HG03039 (cell line): ENCODE measurements around the gene CNDP1.

Experiments
- ATAC-seq: cut with Tn5 transposase; IDR thresholded peaks from one replicate; pipeline ENCODE4 v1.9.1; 2021; ENCODE audit warnings: mild to moderate bottlenecking, moderate library complexity; ENCODE audit not compliant: unreplicated experiment

CNDP1 gene

GRCh38 chr18:74577019-74577418 is 42.7 kb downstream of the CNDP1 start:
- no peak for ATAC-seq

DNA sequence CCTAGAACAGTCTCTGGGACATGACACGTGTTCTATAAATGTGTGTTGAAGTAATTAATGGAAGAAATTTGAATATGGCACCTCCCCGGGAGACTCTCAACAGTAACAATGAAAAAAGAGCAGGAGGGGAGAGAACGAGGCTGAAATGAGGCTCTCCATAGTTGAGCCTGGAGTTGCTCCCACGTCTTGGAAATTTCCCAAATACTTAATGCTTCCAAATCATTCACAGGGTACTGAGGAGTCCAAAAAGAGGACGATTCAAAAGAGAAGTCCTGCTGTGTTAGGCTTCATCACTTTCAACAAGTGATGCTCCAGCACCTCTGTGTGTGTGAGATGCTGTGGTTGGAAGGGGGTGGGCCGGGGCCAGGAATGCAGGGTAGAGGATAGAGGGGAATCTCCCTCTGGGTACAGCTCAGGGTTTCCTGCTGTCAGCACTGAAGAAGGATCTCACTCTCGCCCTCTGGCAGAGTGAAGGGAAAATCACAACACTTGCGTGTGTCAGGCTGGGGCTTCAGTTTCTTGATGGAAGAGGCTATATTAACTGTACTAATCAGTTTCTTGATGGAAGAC is 45.3 kb downstream of the CNDP1 start:
- no peak for ATAC-seq

DNA sequence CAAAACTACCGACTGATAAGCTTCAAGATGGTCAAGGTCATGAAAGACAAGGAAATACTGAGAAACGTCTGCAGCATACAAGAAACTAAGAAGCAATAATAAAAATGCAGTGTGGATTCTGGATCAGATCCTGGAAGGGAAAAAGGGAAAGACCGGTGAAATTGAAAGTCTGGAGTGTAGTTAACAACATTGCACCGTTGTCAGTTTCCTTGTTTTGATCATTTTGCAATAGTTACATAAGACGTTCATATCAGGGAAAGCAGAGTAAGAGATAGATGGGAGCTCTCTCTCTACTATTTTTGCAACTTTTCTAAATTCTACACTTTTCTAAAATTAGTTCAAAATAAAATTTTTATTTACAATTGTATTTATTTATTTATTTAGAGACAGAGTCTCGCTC is 48.3 kb downstream of the CNDP1 start:
- ATAC-seq = no peak

DNA sequence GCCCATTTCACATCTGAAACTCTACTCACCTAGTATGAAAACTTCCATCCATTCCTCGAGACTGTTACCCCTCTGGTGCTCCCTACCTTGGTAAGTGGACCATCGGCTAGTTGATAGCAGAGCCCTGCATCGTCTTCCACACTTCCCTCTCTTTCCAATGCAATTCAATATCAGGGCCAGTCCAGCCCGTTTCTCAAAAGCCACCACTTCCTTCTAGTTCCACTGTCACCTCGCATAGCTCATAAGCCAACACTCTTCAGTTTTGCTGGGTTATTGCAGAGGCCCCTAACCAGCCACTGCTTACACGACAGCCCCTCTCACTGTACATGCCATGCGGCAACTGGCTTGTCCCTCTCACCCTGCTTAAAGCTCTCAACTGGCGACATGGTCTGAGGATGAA is 53.1 kb downstream of the CNDP1 start:
- no peak for ATAC-seq

GRCh38 chr18:74589021-74589420 is 54.7 kb downstream of the CNDP1 start:
- ATAC-seq = no peak

DNA sequence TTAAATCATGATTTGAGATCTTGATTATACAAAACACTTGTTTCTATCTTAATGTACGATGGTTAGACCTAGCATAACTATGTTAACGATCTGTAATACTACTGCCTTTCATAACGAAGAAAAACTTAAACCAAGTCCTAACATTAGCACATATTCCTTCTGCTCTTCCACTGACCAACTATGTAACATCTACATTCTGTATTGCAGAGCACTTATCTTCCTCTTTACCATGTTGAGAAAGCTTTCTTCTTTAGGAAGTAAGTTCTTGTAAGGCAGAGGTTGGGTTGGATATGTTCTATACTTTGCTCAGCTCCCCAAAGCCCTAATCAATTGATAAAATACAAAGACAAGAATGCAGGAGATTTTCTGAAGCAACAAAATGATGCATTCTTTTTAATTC is 55.5 kb downstream of the CNDP1 start:
- no peak for ATAC-seq

DNA sequence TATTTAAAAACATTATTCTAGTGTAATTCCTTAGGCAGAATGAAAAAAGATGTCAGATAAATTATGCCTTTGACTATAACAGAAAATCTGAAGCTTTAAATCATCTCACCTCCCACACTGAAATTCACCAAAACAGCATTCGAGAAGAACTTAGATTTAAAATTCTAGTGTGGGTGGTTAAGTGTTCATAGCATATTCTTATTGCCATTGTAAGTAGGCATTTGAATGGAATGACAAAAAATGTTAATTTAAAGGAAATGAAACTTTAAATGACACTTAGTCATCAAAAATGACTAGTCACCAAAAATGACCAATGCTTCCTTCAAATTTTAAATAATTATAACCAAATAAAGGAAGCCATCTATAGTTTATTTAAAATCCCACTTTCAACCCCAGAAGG is 56.4 kb downstream of the CNDP1 start:
- no peak for ATAC-seq

DNA sequence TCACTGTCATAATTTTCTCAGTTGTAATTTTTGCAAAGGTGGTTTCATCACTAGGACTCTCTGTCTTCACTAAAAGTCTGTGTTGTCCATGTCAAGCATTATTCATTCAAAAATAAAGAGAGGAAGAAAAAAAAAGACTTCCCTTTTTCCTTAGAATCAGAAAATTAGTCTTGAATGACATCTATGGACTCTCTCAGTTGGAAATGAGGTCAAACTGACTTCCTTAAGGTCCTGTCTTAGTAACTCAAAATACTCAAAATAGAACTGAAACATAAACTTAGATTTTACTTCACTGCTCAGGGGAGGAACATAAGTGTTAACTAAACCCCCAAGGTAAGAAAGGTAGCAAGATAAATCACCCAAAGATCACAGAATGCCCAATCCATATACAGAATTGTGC is 61.1 kb downstream of the CNDP1 start:
- ATAC-seq = no peak

GRCh38 chr18:74597034-74597661 is 62.8 kb downstream of the CNDP1 start:
- ATAC-seq = peak; percentile 20

GRCh38 chr18:74597662-74598349 is 63.5 kb downstream of the CNDP1 start, which contains the start of gene ZNF407:
ZNF407 (plus strand) TSS chr18:74597870; CDS start chr18:74631020, 33,150 bp downstream.
- ATAC-seq = peak; percentile 66

GRCh38 chr18:74598350-74599001 is 64.2 kb downstream of the CNDP1 start:
- peak; percentile 44 for ATAC-seq

DNA sequence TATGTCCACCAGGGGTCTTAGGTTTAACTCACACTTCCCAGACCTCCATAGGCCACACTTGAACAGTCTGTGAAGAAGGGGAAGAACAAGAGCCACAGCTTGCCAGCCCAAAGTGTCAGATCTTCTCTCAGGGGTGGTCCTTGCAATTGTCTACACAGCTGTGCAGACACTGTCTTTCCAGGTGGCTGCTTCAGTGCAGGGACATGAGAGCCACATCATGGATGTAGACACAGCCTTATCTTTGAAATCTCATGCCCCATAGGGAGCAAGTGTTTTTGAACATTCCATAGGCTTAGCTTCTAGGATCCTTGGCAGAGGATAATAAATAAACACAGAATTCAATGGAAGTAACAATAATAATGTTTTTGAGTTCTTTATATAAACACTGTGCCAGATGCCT is 70.1 kb downstream of the CNDP1 start:
- no peak for ATAC-seq

- ATAC-seq = no peak
These were observed 70.5 kb downstream of the CNDP1 start for GRCh38 chr18:74604774-74605173.

- no peak for ATAC-seq
These were observed 74.4 kb downstream of the CNDP1 start for GRCh38 chr18:74608681-74609080.

DNA sequence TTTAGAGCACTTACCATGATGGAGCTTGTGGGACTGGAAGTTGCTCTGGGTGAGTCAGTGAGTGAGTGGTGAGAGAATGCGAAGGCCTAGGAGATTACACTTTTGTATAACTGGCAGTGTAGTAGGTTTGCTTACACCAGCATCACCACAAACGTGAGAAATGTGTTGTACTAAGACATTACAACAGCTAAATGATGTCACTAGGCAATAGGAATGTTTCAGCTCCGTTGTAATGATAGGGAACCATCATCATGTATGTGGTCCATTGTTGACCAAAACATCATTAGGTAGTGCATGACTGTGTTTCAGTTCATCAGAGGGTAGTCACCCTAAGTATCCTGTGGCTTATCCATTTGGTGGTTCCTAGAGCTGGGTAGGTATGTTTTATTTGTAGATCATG is 75.2 kb downstream of the CNDP1 start:
- no peak for ATAC-seq

- ATAC-seq = no peak
These were observed 75.8 kb downstream of the CNDP1 start for GRCh38 chr18:74610051-74610615.

DNA sequence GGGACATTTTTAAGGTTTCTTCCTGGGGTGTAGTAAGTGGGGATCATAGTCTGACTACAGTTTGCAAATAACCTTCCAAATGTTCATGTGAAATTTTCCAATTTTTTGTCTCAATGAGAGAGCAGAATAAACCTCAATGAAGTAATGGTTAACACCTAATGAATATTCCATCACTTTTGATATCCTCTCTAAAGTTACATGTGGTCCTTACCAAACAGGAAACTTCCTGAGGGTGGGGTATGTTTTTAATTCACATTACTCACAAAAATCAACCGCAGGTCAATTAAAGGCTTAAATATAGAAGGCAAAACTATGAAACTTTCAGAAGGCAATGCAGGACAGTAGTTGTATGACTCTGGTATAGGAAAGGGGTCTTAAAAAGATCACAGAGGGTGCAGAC is 76.6 kb downstream of the CNDP1 start:
- ATAC-seq = no peak

DNA sequence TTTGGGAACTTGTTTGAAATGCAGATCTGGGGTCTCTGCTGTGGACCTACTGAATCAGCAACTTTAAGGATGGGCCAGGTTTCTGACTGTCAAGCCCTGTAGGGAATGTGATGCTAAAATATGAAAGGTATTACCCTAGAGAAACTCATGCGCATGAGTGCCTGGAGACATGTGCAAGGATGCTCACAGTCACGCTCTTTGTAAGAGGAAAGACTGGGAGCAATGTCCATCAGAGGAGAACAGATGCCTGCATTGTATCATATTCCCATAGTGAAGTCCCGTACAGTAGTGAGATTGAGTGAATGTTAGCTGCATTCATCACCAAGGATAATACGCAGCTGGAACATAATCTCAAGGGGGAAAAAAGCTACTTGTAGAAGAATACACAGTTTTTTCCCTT is 77.5 kb downstream of the CNDP1 start:
- ATAC-seq = no peak

- no peak for ATAC-seq
These were observed 79.1 kb downstream of the CNDP1 start for GRCh38 chr18:74613381-74613780.

DNA sequence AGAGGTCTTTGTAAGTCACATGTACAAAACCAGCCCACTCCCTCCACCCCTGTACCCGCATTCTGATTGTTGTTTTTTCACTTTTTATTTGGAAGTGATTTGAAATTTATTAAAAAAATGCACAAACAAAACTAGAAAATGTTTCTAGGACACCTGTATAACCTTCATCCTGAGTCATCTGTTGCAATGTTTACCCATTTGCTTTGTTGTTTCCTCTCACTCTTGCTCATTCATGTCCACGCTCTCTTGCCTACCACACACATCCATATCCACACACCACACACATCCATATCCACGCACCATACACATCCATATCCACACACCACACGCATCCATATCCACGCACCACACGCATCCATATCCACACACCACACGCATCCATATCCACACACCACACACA is 82.2 kb downstream of the CNDP1 start:
- ATAC-seq = no peak

DNA sequence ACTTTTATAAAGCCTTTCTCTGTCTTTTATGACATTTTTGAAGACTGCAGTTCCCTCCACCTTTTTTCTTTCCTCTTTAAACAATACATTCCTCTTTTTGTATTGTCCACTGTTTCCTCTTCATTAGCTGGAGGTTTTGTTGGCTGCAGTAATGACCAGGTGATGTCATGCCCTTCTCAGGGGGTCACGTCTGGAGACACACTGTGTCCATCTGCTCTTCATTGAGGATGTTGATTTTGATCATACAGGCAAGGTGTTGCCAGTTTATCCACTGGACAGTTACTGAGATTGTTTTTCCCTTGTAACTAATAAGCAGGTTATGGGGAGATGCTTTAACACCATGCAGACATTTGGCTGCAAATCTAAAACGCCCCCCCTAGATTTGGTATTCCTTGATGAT is 83.2 kb downstream of the CNDP1 start:
- ATAC-seq = no peak

DNA sequence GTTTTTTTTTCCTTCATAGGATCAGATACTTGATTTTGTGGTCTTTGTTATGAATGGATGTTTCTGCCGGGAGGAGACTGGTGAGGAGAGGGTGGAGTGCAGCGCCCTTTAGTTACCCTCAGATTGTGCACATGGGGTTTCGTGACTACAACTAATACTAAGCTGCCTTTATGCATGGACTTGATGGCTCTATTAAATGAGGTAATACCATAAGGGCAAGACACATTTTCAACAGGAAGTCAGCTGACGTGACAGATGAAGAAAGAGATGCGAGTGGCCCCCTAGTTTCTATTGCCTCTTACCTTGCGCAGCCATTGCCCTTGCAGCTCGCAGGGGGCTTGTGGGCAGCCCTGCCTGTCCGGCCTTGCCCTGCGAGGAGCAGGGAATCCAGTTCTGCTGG is 87.8 kb downstream of the CNDP1 start:
- no peak for ATAC-seq
